ENCODE results near the gene IQGAP2.
"Not testable (repeated sequence)": the region's sequence is repeated elsewhere in the genome, so short reads cannot be mapped to it uniquely, and the experiment has no call there.

The IQGAP2 gene

DNA sequence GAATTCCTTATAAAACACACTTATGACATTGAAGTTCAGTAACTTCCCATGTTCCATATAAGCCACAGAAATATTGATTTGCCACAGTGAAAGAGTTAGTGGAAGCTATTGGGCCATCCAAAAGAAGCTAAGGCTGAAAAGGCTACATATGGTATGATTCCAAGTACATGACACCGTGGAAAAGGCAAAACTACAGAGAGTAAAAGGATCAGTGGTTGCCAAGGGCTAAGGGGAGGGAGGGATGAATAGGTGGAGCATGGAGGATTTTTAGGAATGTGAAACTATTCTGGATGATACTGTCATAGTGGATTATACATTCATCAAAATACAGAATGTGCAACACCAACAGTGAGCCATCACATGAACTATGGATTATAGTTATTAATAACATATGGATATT, 110.4 kb downstream of the IQGAP2 start:
- no peak for DNase-seq

DNA sequence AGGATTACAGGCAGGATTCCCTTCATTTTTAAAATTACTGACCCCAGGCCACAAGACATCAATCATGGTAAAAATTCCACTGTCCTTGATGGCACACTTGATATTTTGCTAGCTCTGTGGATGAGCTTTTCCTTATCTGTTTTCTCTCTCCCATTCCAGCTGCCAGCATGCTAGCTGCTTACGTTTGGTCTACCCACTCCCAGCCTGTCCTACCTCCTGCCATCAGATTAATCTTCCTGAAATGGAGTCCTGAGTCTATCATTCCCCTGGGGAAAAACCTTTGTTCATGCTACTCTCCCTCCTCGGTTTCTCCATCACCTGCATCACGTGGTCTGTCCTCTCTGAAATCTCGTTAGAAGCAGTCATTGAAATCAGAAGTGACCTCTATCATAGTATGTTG, 111.2 kb downstream of the IQGAP2 start:
- DNase-seq = no peak

DNA sequence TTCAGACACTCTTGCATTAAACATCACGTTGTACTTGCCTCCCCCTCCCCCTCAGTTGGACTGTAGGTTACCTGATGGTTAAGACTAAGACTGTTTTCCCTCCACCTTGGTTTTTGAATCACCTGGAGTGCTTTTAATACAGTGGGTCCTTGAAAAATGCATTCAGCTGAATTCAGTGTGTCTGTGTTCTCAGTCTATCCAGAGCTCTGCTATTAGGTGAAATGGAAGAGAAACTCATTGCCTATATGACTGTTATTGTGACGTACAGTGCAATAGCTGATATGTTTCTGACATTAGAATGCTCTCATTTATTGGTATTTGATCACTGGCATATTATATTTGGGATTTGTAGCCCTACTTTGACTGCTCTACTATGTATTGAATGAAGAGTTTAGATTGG, 111.6 kb downstream of the IQGAP2 start:
- DNase-seq = no peak

DNA sequence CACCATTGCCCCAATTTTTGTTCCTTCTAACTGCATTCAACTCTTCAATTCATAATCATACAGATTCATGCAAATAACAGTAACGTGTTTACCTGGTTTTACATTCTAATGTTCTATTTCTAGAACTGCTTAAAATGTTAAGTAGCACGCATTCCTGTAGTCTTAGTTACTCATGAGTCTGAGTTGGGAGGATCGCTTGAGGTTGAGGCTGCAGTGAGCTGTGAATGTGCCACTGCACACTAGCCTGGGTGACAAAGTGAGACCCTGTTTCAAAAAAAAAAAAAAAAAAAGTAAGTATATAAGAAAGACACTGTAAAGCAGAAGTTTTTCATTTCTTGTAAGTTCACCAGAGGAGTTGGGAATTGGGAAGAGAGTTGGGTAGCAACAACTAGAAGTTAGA, 114.2 kb downstream of the IQGAP2 start:
- no peak for DNase-seq

DNA sequence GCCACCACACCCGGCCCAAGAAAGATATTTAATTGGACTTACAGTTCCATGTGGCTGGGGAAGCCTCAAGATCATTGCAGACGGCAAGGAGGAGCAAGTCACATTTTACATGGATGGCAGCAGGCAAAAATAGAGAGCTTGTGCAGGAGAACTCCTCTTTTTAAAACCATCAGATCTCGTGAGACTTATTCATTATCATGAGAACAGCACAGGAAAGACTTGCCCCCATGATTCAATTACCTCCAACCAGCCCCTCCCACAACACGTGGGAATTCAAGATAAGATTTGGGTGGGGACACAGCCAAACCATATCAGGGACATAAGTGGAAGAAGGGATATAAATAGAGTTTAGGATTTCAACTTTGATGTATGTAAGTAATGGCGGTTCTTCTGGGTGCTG, 115.2 kb downstream of the IQGAP2 start:
- not testable (repeated sequence) for DNase-seq

DNA sequence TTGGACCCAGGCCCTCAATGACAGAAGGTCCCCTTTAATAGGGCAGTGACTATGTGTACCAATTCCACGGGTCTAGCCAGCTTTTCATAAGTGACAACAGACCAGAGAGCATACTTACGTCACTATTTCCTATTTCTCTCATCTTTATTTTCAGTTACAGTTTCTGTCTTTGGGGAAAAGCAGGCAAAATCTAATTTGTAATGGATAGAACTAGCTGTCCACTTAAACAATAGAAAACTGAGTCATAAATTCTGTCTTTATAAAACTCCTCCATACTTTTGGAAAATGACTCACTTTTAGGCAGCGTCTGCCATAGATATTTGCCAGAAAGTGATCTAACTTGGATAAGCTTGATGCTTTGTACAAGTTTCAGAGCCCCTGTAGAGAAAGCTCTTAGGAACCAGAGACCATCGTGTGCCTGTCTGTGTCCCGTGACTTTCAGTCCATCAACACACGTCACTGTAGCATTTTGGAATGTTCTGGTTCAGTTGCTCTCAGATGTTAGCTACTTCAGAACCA, 118.2 kb downstream of the IQGAP2 start:
- DNase-seq = peak; percentile 27

DNA sequence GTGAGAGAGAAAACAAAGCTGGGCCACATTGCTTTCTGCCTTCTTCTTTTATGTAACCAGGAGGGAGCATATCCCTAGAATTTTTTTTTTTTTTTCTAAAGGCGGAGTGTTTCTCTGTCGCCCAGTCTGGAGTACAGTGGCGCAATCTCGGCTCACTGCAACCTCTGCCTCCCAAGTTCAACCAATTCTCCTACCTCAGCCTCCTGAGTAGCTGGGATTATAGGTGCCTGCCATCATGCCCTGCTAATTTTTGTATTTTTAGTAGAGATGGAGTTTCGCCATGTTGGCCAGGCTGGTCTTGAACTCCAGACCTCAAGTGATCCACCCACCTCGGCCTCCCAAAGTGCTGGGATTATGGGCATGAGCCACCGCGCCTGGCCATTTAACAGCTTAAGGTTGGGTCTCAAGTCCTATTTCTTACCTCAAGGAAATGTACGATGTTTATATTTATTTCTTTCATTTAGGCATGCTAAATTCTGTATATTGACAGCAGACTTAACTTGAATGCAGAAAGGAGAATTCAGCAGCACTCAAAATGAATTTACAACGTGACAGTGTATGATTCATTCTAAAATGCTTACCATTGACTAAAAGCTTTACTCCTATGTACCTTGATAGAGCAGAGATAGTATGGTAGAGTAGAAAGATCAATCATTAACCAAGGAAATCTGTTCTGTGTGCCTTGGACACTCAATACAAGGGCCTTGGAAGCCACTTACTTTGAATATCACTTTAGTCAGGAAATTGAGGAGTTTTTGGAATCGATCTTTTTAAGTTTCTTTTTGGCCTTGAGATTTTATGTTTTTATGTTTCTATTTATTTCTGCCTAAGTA, 119.2 kb downstream of the IQGAP2 start:
- no peak for DNase-seq

DNA sequence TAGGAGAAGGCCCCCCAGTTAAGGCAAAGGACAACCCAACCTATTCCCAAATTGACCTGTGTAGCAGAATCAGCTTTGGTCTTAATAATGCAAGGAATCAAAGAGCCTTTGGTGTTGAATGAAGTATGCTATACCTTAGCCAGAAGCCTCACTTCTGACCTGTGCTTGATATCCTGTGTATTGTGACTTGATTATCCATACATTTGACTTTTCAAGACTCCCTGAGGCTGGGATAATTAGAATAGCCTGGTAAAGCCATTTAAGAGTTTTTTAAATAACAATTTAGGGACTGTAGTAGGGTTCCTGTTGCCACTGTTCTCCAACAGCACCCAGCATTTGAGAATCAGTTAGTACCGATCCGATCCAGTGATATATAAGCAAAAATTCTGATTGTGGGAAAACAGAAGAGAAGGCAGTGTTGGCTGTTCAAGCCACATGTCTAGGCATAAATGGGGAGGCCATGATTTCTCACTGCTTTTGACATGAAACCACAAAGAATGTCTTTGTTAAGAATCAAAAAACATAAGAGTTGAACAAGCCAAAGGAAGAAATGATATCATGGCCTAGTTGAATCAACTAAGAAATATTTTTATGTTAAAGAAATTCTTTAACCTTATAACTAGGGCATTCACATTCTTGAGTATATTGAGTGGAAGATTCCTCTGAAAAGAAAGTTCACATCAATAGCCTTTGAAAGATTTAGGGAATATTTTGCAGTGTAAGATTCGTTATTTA, 121.2 kb downstream of the IQGAP2 start:
- no peak for DNase-seq

DNA sequence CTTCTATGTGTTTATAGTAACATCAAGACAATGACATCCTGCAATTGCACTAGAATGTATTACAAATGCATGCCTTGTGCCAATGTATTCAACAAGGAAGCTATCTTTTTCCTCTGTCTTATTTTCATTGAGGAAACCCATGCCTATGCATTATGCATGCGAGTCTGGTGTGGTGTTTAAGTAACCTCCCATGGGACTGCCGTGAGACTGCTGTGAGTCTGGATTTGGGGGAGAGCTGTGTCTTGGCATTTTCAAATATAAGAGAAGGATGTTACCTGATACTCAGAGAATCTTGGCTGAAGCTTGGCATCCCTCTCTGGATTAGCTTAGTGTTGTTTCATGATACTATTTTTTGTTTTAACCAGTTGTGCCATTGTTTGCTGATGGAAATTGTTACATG, 121.8 kb downstream of the IQGAP2 start:
- DNase-seq = no peak

DNA sequence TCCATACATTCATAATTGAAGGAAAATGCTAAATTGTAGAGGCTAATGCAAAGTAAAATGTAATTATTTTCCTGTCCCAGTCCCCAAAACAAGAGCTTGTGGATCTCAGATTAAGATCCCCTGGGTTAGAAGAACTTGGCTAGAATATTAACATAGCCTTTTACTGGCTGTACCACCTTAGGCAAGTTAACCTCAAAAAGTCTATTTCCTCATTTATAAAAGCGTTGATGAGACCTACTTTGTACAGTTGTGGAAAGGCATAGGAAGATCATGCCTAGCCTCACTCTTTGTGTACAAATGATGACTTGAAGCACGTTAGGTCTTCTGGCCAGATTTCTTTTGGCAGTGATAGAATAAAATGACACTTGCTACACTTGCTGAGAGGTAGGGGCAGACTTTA, 122.9 kb downstream of the IQGAP2 start:
- DNase-seq = no peak

DNA sequence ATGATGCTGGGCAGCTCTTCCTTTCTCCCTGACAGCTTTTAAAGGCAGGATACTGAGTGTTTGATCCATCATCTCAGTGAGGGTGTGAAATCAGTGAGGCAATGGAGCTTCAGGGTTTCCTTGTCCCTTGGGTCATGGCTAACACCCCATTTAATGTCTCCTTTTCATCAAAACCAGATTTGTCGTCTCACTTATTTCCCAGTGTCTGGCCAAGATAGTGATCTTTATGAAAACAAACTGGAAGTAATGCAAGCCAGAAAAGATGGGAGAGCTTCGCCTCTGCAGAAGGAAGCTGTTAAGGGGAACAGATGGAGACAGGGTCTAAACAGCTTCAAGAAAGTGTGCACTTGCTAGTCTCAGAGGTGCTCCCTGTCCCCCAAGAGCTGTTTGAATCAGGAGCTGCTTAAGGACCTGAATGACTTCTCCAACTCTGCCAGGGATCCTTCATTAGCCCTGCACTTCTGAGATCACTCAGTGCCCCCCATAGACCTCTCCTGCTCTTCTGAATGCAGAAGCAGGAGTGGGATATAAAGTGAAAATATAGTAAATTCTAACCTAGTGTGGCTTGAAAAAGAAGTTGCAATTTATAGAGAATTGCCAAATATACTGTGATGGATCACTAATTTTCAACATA, 124.0 kb downstream of the IQGAP2 start:
- DNase-seq = no peak

DNA sequence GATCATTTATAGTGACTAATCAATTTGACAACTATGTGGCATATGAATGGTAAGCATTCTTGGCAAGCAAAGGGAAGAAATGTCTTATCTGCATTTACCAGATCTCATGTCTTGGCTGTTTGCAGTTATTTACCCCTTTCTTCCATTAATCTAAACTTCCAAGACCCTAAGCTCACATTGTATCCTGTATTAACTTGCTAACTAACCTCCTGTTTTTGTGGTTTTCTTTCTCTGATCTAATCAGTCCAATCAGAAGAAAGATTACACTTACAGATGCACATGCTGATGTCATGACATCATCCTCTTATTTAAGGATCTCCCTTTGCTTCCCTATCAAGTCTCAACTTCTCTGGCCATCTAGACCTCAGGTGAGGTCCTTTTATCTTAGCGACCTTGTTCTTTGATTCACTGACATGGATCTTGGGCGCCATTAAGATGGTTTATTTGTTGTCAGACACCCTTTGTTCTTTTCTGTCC, 124.6 kb downstream of the IQGAP2 start:
- DNase-seq = no peak

DNA sequence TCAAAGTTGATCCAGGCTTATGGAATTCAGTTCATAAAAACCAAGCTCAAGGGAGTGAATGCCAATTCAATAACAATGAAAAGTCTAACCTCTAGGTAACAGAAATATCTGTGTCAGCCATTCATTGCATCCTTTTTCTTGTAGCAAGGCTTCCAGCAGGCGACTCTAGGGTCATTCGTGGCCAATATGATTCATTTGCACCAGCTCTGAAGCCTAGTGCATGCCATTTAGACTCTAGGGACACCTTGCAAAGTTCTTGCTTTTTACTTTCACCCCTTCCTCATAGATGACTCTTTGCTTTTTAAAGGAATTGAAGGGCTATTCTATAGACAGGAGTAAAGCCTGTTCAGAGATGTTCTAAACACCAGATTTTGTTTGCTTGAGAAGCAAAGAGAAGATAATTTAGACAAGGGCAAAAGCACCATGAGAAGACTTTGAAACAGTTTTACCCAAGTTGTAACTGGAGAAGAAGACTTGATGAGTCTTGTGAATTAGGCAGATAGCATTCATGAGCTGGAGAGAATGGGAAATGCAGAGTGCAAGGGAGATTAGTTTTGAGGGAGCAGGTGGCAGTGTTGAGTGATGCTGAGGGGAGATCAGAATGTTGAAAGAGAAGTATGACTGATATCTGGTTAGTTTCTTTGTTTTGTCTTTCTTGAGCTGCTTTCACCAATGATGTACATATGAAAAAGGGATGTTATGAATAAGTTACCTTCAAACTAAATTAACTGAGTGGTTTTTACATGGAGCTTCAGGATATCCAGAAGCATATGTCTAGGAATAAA, 125.7 kb downstream of the IQGAP2 start:
- DNase-seq = no peak

DNA sequence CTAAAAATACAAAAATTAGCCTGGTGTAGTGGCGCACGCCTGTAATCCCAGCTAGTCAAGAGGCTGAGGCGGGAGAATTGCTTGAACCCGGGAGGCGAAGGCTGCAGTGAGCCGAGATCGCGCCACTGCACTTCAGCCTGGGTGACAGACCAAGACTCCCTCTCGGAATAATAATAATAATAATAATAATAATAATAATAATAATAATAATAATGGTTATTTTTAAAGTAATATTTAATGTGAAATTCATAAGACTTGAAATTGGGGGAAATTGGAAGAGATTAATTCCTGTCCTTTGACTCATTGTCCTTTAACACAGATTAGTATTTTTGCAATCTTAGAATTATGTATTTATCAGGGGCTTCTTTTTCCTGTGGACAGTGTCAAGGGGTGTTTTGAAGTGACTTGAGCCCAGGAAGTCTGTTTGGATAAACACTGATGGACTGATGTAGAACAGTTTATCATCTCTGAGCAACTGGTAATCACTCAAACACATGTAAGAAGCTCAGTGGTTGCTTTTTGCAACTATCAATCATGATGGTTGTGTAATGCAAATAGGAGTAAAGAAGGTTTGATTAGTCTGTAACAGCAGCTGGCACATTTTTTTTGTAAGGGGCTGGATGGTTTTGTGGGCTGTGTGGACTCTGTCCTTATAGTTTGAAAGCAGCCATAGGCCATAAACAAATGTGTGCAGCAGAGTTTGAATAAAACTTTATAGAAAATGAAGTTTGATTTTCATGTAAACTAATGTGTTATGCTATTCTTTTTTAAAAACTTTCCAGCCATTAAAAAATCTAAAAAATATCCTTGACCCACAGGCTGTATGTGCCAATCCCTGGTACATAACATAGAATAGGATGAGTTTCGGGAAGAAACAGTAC, 126.6 kb downstream of the IQGAP2 start:
- DNase-seq = no peak

DNA sequence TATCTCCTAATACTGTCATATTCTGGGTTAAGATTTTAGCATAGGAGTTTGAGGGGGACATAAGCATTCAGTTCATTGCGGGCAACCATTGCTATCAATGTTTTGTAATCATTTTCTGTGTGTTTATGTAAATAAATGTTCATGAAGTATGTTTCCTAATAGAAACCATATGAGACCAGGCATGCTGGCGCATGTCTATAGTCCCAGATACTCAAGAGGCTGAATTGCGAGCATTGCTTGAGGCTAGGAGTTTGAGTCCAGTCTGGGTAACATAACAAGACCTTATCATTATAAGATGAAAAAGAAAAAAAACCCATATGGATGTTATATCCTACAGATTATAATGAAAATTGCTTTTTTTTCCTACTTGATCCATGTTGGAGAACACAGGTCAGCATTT, 129.0 kb downstream of the IQGAP2 start:
- DNase-seq = no peak

DNA sequence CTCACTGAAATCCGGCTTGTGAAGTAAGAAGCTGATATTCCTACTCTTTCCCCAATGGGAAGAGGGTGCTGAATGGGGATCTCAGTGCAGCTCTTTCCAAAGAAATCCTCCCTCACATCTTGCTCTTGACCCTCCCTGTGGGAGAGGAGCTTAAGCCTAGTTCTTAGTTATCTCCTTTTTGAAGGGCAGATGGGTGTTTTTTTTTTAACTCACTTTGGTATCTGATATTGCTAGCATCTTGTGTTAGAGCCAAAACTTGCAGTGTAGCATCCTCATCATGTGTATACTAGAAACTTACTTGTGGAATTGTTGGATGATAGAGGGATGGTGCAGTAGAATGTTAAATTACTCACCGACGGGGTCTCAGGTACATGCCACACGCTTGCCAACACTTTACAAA, 129.9 kb downstream of the IQGAP2 start:
- DNase-seq = no peak

DNA sequence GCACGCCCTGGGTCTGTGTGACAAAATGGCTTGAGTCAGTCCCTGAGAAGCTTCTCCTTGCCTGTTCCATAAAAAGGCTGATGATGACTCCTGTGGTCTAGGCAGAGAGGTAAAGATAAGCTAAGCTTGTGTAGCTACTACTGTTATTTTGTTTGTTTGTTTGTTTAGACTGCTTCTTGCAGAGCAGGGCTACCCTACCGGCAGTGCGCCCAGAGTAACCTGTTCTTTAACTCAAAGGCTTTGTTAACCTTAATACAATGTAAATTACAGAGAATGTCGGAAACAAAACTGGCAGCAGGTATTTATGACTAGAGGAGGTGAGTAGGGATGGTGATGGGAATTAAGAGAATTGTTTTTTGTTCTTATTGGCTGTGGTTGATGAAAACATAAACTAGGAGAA, 132.5 kb downstream of the IQGAP2 start:
- DNase-seq = no peak

DNA sequence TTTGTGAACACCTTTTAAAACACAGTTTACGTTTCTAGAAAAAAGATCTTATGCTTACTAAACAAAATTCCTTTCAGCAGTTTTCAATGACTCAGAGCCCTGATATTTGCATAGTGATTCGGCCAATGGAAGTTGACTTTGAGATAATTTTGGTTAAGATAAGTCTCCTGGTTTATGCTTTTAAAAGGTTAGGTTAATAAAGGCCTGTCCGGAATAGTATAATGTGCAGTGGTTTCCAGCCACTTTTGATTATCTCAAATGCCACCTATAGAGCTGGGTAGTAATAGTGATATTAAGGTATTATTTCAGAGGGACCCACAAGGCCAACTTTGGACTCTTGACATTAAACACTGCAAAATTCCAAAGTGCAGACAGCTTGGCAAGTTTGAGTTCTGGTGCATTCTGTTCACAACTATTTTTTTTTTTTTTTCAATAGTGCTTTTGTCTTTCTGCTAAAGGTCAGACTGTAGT, 134.0 kb downstream of the IQGAP2 start:
- DNase-seq = no peak

DNA sequence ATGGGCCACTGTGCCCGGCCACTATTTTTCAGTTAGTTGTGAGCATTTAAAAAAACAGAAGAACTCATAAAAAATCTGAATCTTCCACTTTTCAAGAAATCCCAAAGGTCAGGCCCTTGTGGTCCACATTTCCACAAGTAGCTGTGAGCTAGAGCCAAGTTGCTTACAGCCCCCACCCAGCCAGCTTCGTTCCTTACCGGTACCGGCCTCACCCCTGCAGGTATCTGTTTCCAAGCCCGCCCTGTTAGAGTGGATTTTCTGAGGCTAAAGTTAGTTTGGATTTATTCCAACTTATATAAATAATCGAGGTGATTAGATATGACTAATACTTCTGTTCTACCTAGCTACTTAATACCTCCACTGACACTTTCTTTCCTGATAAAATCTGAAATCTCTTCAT, 139.2 kb downstream of the IQGAP2 start:
- no peak for DNase-seq

DNA sequence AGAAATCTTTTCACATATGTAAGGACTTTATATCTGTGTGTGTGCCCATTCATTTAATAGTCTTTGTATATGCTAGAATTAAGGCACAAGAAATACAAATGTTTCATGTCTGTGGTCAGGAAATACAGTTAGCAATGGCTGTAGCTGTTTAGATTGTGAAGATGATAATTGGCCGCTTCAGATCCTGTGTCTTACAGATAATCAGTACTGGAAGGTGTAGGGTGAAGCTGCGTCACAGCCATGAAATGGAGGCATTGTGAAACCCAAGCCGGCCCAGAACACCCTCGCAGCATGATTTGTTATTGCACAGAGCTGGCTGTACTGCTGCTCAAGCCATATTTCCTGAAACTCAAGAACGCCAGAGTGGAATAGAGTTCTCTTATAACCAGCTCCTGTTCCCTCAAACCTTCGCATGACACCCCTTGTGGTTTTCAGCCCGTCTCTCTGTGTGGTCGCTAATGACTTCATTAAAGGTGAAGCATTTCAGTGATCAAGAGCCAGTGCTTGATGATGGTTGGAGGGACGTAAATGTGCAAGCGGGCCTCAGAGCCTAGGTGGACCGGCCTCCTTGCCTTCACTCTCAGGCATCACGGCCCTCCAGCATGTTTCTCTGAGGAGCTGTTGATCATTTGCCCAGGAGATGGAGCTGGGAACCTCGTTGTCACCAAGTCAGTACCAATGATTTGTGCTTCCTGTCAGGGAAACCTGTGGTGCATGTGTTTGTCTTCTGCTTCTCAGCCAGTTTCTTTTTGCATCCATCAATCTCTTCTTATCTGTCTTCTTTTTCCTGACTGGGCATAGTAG, 140.0 kb downstream of the IQGAP2 start:
- no peak for DNase-seq

All from HCEC 1CT (cell line).